K562 (cell line): ENCODE results near the gene PRPS2. TPM values are rescaled to one million over a fixed set of nuclear protein-coding genes. Genes with fewer than 3 reads are reported as not detected.

Experiments used
- ATAC-seq: fragments of 200-7000 bp; cut with Tn5 transposase; 3 replicates; pipeline ENCODE4 v1.9.1; 2020; ENCODE audit warnings: moderate library complexity
- BruUV-seq: library from RNA; stranded (reverse); fragments of 400-500 nt; replicated peaks from 2 replicates; lab custom pipeline; 2021; lab: Mats Ljungman, UMichigan
- CTCF ChIA-PET: fragments of 300-600 bp; formaldehyde crosslinking; extraction: SDS; loops from one replicate; lab custom pipeline; 2021; ENCODE audit warnings: low intra/inter-chr PET ratio; lab: Yijun Ruan, JAX
- POLR2A ChIA-PET: fragments of 300-600, 350-650 bp; sonication (Branson Sonifier 250); formaldehyde crosslinking; extraction: SDS; loops from one replicate; lab custom pipeline; 2021; ENCODE audit warnings: antibody characterized with exemption, inconsistent platforms; lab: Yijun Ruan, JAX
- DNase-seq, 4 experiments: peaks; one replicate each; pipeline versions ENCODE4 v3.0.0 to v3.0.0-alpha.2; 2011 to 2018; ENCODE audit warnings: low spot score in 3 of 4, mixed read lengths in 3 of 4; ENCODE audit errors: extremely low read depth in 1 of 4
- FAIRE-seq: peaks from 2 replicates; lab custom pipeline; 2011; peaks lifted over from hg19 to GRCh38; lab: Jason Lieb, UNC
- H2AFZ ChIP-seq: 2 replicates; pipeline ENCODE4 v1.6.0; 2011; ENCODE audit warnings: low read depth, low read length, control low read depth, inconsistent platforms
- H3K27ac ChIP-seq: fragments of 200-600 bp; 3 replicates; pipeline ENCODE4 v1.8.0; 2011; ENCODE audit warnings: low read depth, mild to moderate bottlenecking, control low read depth, inconsistent platforms, low read length, moderate library complexity, mixed read lengths; ENCODE audit errors: extremely low read depth
- H3K27me3 ChIP-seq, 2 experiments: fragments of 300-600 bp in 1 of 2; 2 replicates in 1 of 2; 3 replicates in 1 of 2; pipeline versions ENCODE4 v1.6.0 to v1.8.0; 2011; ENCODE audit warnings: inconsistent platforms in 2 of 2, low read length in 2 of 2, mild to moderate bottlenecking in 1 of 2, mixed read lengths in 1 of 2, moderate library complexity in 1 of 2; ENCODE audit not compliant: control insufficient read depth in 2 of 2, insufficient read depth in 2 of 2
- H3K36me3 ChIP-seq: fragments of 300-600 bp; 3 replicates; pipeline ENCODE4 v1.8.0; 2011; ENCODE audit warnings: mild to moderate bottlenecking, low read length, inconsistent platforms; ENCODE audit not compliant: control insufficient read depth, insufficient read depth
- H3K4me1 ChIP-seq, 2 experiments: fragments of 200-600 bp in 1 of 2; replicated peaks in 1 of 2; 2 replicates in 1 of 2; 3 replicates in 1 of 2; pipeline versions ENCODE4 v1.5.1 to v1.8.0; 2011; ENCODE audit warnings: inconsistent platforms in 2 of 2, low read length in 2 of 2, mild to moderate bottlenecking in 1 of 2, mixed read lengths in 1 of 2, moderate library complexity in 1 of 2; ENCODE audit not compliant: control insufficient read depth in 2 of 2, insufficient read depth in 2 of 2
- H3K4me2 ChIP-seq: 2 replicates; pipeline ENCODE4 v1.6.1; 2011; ENCODE audit warnings: low read length, control low read depth, inconsistent platforms, mixed read lengths; ENCODE audit not compliant: insufficient read depth
- H3K4me3 ChIP-seq: fragments of 200-600 bp; sonication (generic), shearing (Covaris generic); 2 replicates; pipeline ENCODE4 v1.5.1; 2016; ENCODE audit warnings: control low read depth, inconsistent platforms
- H3K79me2 ChIP-seq: fragments of 200-600 bp; 3 replicates; pipeline ENCODE4 v1.8.0; 2011; ENCODE audit warnings: low read length, inconsistent platforms; ENCODE audit not compliant: control insufficient read depth, insufficient read depth
- H3K9ac ChIP-seq, 2 experiments: 2 replicates each; pipeline versions ENCODE4 v1.6.0 to v1.6.1; 2011; ENCODE audit warnings: low read depth in 2 of 2, low read length in 2 of 2, control low read depth in 1 of 2, inconsistent platforms in 1 of 2, mild to moderate bottlenecking in 1 of 2, mixed read lengths in 1 of 2; ENCODE audit not compliant: insufficient read depth in 1 of 2
- H3K9me1 ChIP-seq: one replicate; pipeline ENCODE4 v1.6.0; 2011; ENCODE audit warnings: inconsistent platforms, mild to moderate bottlenecking, low read length, moderate library complexity; ENCODE audit not compliant: control insufficient read depth, insufficient read depth
- H3K9me3 ChIP-seq: replicated peaks from 2 replicates; pipeline ENCODE4 v1.5.1; 2011; ENCODE audit warnings: low read depth, low read length, inconsistent platforms; ENCODE audit not compliant: control insufficient read depth, insufficient read depth
- H4K20me1 ChIP-seq: replicated peaks from 2 replicates; pipeline ENCODE4 v1.6.1; 2011; ENCODE audit warnings: low read length, inconsistent platforms, mixed read lengths; ENCODE audit not compliant: control insufficient read depth, insufficient read depth
- C11orf30 ChIP-seq: fragments of 450-650 bp; IDR thresholded peaks from 2 replicates; pipeline ENCODE4 v1.6.1; 2016; ENCODE audit warnings: low read depth, mild to moderate bottlenecking
- MAFG ChIP-seq: fragments of 450-650 bp; conservative IDR thresholded peaks from 2 replicates; pipeline ENCODE4 v1.6.1; 2016; ENCODE audit warnings: missing genetic modification characterization, missing compliant biosample characterization
- RNF2 ChIP-seq: sonication (generic); IDR thresholded peaks from 2 replicates; pipeline ENCODE4 v1.6.1; 2016
- TAL1 ChIP-seq: fragments of 450-650 bp; IDR thresholded peaks from 2 replicates; pipeline ENCODE4 v1.6.1; 2016; ENCODE audit warnings: mild to moderate bottlenecking
- ZBED1 ChIP-seq: IDR thresholded peaks from 2 replicates; pipeline ENCODE4 v1.6.1; 2014
- ZNF316 ChIP-seq: fragments of 450-650 bp; IDR thresholded peaks from 2 replicates; pipeline ENCODE4 v1.6.1; 2016
- WGBS: fragments of 100-300 bp; shearing (Covaris generic); methylation state at CpG from one replicate; pipeline ENCODE4 v1.1.6; 2016; ENCODE audit warnings: low coverage, mixed read lengths; ENCODE audit not compliant: insufficient coverage; ENCODE audit errors: missing lambda C conversion rate; 5-methylcytosine and 5-hydroxymethylcytosine counted together
- in situ Hi-C: fragments of 300-500 bp; cut with MboI; formaldehyde crosslinking; loops from 4 replicates; pipeline ENCODE4 v1.15.0; 2018; ENCODE audit warnings: inconsistent platforms, mixed read lengths
- intact Hi-C: fragments of 100-400 bp; cut with micrococcal nuclease; formaldehyde crosslinking; loops from 2 replicates; pipeline ENCODE4 v1.14.2; 2022
- polyA plus RNA-seq, 8 experiments: library from polyadenylated mRNA; depleted of rRNA in 4 of 8; stranded (reverse) in 5 of 8; unstranded in 3 of 8; fragments of >200 nt; fragmentation: Nextera tagmentation in 2 of 8; fragmentation: Illumina TruSeq in 1 of 8; extraction: Ambion mirVana in 2 of 8; extraction: Trizol in 1 of 8; gene quantifications; 2 replicates each; pipeline versions ENCODE4 v1.2.1 to v1.2.3, GENCODE V29; 2011 to 2014; ENCODE audit warnings: inconsistent platforms in 1 of 8, missing spikeins in 1 of 8
- total RNA-seq, 7 experiments: library from RNA; depleted of rRNA in 6 of 7; stranded (reverse); fragments of >200 nt in 6 of 7; fragmentation: Illumina TruSeq in 2 of 7; extraction: Trizol in 2 of 7; gene quantifications; 2 replicates each; pipeline versions ENCODE4 v1.2.1 to v1.2.3, GENCODE V29; 2011 to 2021; ENCODE audit warnings: low replicate concordance in 1 of 7

PRPS2 gene
- total and polyA plus RNA-seq, 9 of the 15 experiments (the other 6 are each of a cell fraction or from before 2014, with no cell fraction given), result 50.3 to 85.0 (median 62.1) TPM

- Histone ChIP-seq H3K79me2 (peaks cover 46% of the 10 kb centered on the region), H4K20me1 (no peaks in the 10 kb centered on the region; the same call in 1 of the 2 replicates), H3K4me2 (peak overlapping the region; percentile 91)
- WGBS, result 2% methylated on average over 14 of the region's 21 CpGs
- intact Hi-C loops, result loop anchor here (5.0 kb wide), 1 partner anchor 856 kb away; no protein-coding TSS in a partner anchor
- POLR2A ChIA-PET, result interaction anchor here (0.5 to 1.2 kb wide), 6 partner anchors 11 to 707 kb away, joined by 3 to 7 read pairs (median 4); no protein-coding TSS in a partner anchor
- peak; percentile 55 for ATAC-seq
- TF ChIP-seq ZBED1 (no peak), RNF2 (0 out of 2 replicates have a peak, but pooled peaks have one; percentile 10)
- TF ChIP-seq, all 486 proteins: peak for 1
- H3K9ac ChIP-seq, result peak overlapping the region; percentile 75 to 97
- in situ Hi-C loops, result no loop called here
- peaks cover 0 to 2% of the 10 kb centered on the region in 2 experiments; a peak in 2 of 5 replicates for H3K27me3 ChIP-seq
- peaks cover 9% of the 10 kb centered on the region; the same call in 1 of the 2 replicates for H3K9me3 ChIP-seq
- no TSS peak for BruUV-seq
- CTCF ChIA-PET, result no interaction called here
- peaks cover 32% of the 10 kb centered on the region; the same call in 2 of the 3 replicates for H3K36me3 ChIP-seq
- H2AFZ ChIP-seq, result peak overlapping the region; percentile 93
- H3K4me1 ChIP-seq, result peaks cover 2 to 13% of the 10 kb centered on the region in 2 experiments; a peak in 4 of 5 replicates
- DNase-seq (no peak), FAIRE-seq (no peak)
- H3K4me3 ChIP-seq, result peak overlapping the region; percentile 86
- no peaks in the 10 kb centered on the region for H3K9me1 ChIP-seq
- H3K27ac ChIP-seq, result no peak overlapping the region
Observed at GRCh38 chrX:12790885-12791256, 341 bp upstream of the PRPS2 start.

- Histone ChIP-seq H3K27ac (no peak overlapping the region), H3K4me1 (peaks cover 2 to 13% of the 10 kb centered on the region in 2 experiments; a peak in 4 of 5 replicates), H3K4me3 (peak overlapping the region; percentile 86; the same call in 1 of the 2 replicates), H4K20me1 (no peaks in the 10 kb centered on the region; the same call in 1 of the 2 replicates), H3K9me1 (no peaks in the 10 kb centered on the region), H3K9me3 (peaks cover 9% of the 10 kb centered on the region; the same call in 1 of the 2 replicates), H3K36me3 (peaks cover 43% of the 10 kb centered on the region; the same call in 2 of the 3 replicates), H3K27me3 (no peaks in the 10 kb centered on the region), H3K79me2 (peaks cover 54% of the 10 kb centered on the region), H3K9ac (peak overlapping the region in 1 of 2 experiments; percentile 75; a peak in 2 of 4 replicates), H2AFZ (no peak overlapping the region), H3K4me2 (peak overlapping the region; percentile 91; the same call in 1 of the 2 replicates)
- no peak for DNase-seq
- in situ Hi-C loops (no loop called here), intact Hi-C loops (loop anchor here (5.0 kb wide), 1 partner anchor 855 kb away; no protein-coding TSS in a partner anchor)
- FAIRE-seq, result no peak
- no TSS peak for BruUV-seq
- WGBS, result 70% methylated on average over 3 of the region's 3 CpGs
- ChIA-PET POLR2A (interaction anchor here (1.0 to 1.1 kb wide), 2 partner anchors 10 to 22 kb away, joined by 3 to 4 read pairs; no protein-coding TSS in a partner anchor), CTCF (no interaction called here)
- ATAC-seq, result no peak
- TF ChIP-seq MAFG (tag), result peak; percentile 58
- no peak for TF ChIP-seq TAL1
- TF ChIP-seq ZNF316, result peak; percentile 78
- peak; percentile 68 for TF ChIP-seq C11orf30
Observed at GRCh38 chrX:12792711-12793110, 1.5 kb downstream of the PRPS2 start.
